HL-60 (cell line): ENCODE measurements around the gene TCF3.

Experiments used
- DNase-seq, 2 experiments: peaks; one replicate each; pipeline ENCODE4 v3.0.0-alpha.2; 2010 to 2020; ENCODE audit warnings: low read depth in 1 of 2, low spot score in 1 of 2
- H3K27ac ChIP-seq: fragments of 250-450 bp; sonication (Bioruptor Pico); replicated peaks from 2 replicates; pipeline ENCODE4 v1.5.1; 2020; ENCODE audit warnings: mild to moderate bottlenecking, moderate library complexity
- H3K27me3 ChIP-seq: fragments of 250-450 bp; sonication (Bioruptor Pico); 2 replicates; pipeline ENCODE4 v1.5.1; 2021; ENCODE audit warnings: mild to moderate bottlenecking, moderate library complexity; ENCODE audit not compliant: insufficient read depth, poor library complexity, severe bottlenecking
- H3K4me3 ChIP-seq: replicated peaks from 2 replicates; pipeline ENCODE4 v1.5.1; 2011; ENCODE audit warnings: mild to moderate bottlenecking, control low read depth, low read length; ENCODE audit not compliant: insufficient read depth
- CTCF ChIP-seq: IDR thresholded peaks from one replicate; pipeline ENCODE4 v1.5.1; 2011; ENCODE audit warnings: low read length, control low read depth, inconsistent platforms; ENCODE audit not compliant: insufficient read depth
- GABPA ChIP-seq: IDR thresholded peaks from 2 replicates; pipeline ENCODE4 v1.6.1; 2012; ENCODE audit warnings: low read depth
- POLR2AphosphoS5 ChIP-seq: IDR thresholded peaks from 2 replicates; pipeline ENCODE4 v1.6.1; 2012; ENCODE audit warnings: low read depth
- REST ChIP-seq: IDR thresholded peaks from 2 replicates; pipeline ENCODE4 v1.6.1; 2012; ENCODE audit warnings: low read depth; ENCODE audit not compliant: insufficient replicate concordance
- SPI1 ChIP-seq: IDR thresholded peaks from 2 replicates; pipeline ENCODE4 v1.6.1; 2012; ENCODE audit warnings: low read depth, mild to moderate bottlenecking, borderline replicate concordance

The TCF3 gene

GRCh38 chr19:1582201-1582600 is 70.2 kb downstream of the TCF3 start:
- no peak for DNase-seq
- Histone ChIP-seq H3K27me3 (no peaks in the 10 kb centered on the region), H3K27ac (no peak overlapping the region), H3K4me3 (no peak overlapping the region)
- TF ChIP-seq CTCF (no peak), SPI1 (no peak), REST (no peak), GABPA (no peak), POLR2AphosphoS5 (no peak)

GRCh38 chr19:1580957-1581356 is 71.5 kb downstream of the TCF3 start:
- no peak for DNase-seq

GRCh38 chr19:1580382-1580781 is 72.0 kb downstream of the TCF3 start:
- Histone ChIP-seq H3K27me3 (no peaks in the 10 kb centered on the region), H3K27ac (no peak overlapping the region), H3K4me3 (no peak overlapping the region)
- DNase-seq, result no peak
- TF ChIP-seq SPI1 (no peak), GABPA (no peak), REST (no peak), CTCF (no peak), POLR2AphosphoS5 (no peak)

More at GRCh38 chr19:1580957-1581356, 71.5 kb downstream of the TCF3 start:
- H3K27ac ChIP-seq, result no peak overlapping the region
- H3K27me3 ChIP-seq, result no peaks in the 10 kb centered on the region
- TF ChIP-seq SPI1 (no peak), POLR2AphosphoS5 (no peak), GABPA (no peak), REST (no peak), CTCF (no peak)
- H3K4me3 ChIP-seq, result no peak overlapping the region
